ENCODE measurements around the gene ENPP1. TPM values are rescaled to one million over a fixed set of nuclear protein-coding genes. Genes with fewer than 3 reads are reported as not detected.

The ENPP1 gene
- 6.1 and 7.4 TPM in 2 replicates for total RNA-seq (2012; rRNA removed)

DNA sequence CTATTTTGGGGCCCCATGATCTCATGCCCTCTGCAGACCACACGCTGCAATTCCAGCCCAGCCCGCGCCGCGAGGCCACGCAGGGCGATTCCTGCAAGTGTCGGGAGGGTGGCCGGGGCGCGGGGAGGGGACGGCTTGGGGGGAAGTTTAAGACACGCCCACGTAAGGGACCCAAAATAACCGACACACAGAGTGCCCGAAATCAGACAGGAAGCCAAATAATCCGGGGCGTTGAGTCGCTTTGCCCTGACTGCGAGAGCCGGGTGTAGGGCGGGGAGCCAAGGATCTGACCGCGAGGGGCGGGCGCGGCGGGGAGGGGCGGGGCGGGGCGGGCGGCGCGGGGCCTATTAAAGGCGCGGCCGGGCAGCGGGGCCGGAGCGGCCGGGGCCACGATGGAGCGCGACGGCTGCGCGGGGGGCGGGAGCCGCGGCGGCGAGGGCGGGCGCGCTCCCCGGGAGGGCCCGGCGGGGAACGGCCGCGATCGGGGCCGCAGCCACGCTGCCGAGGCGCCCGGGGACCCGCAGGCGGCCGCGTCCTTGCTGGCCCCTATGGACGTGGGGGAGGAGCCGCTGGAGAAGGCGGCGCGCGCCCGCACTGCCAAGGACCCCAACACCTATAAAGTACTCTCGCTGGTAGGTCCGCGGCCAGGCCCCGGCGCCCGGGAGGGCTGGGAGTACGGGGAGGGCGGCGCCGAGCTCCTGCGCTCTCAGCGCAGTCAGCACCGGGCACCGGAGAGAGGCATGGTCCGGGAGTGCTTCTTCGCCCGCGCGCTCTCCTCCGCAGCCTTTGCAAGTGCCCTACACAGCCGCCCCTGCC lies at the start of gene ENPP1:
Gene ENPP1, plus strand, starts transcription at position 377 of the 816 bp plus-strand sequence. Its CDS starts 16 bp downstream, at position 393.
- Histone ChIP-seq H3K4me1 (ENCODE audit: control insufficient read depth, insufficient read depth, low read length) (peaks cover 12% of the 10 kb centered on the region), H3K27me3 (ENCODE audit: control insufficient read depth, insufficient read depth, low read length) (no peaks in the 10 kb centered on the region), H3K36me3 (ENCODE audit: insufficient read depth, low read length) (no peaks in the 10 kb centered on the region), H3K4me3 (ENCODE audit: low read length) (peak within 1 kb of the TSS; percentile 88), H3K9ac (ENCODE audit: low read depth, low read length) (peak within 1 kb of the TSS; percentile 85), H3K4me2 (ENCODE audit: low read length) (peak within 1 kb of the TSS; percentile 88), H3K9me3 (replicated peaks; ENCODE audit: low read length) (no peaks in the 10 kb centered on the region)

DNA sequence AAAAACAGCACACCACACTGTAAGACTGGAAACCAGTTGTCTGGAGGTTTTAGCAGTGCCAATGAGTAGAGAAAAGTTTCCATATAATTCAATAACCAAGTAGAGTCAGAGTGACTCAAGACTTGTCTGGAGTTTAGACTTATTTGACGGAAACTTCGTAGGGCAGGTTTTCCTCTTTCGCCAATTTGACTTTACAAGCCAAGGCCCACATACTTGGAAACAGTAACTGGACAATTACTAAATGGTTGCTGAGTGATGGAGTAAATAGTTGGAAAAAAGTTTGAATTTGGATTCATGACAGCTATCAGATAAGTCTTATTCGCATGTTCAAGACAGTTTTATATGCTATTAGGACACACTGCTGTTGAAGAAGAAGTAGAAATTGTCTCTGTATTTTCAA lies 48.9 kb upstream of the ENPP1 start:
- Histone ChIP-seq H3K9ac (ENCODE audit: low read depth, low read length) (no peak overlapping the region), H3K4me3 (ENCODE audit: low read length) (no peak overlapping the region), H3K4me2 (ENCODE audit: low read length) (no peak overlapping the region), H3K27me3 (ENCODE audit: control insufficient read depth, insufficient read depth, low read length) (no peaks in the 10 kb centered on the region), H3K9me3 (replicated peaks; ENCODE audit: low read length) (peaks cover 6% of the 10 kb centered on the region), H3K36me3 (ENCODE audit: insufficient read depth, low read length) (no peaks in the 10 kb centered on the region), H3K4me1 (ENCODE audit: control insufficient read depth, insufficient read depth, low read length) (peaks cover 60% of the 10 kb centered on the region)

DNA sequence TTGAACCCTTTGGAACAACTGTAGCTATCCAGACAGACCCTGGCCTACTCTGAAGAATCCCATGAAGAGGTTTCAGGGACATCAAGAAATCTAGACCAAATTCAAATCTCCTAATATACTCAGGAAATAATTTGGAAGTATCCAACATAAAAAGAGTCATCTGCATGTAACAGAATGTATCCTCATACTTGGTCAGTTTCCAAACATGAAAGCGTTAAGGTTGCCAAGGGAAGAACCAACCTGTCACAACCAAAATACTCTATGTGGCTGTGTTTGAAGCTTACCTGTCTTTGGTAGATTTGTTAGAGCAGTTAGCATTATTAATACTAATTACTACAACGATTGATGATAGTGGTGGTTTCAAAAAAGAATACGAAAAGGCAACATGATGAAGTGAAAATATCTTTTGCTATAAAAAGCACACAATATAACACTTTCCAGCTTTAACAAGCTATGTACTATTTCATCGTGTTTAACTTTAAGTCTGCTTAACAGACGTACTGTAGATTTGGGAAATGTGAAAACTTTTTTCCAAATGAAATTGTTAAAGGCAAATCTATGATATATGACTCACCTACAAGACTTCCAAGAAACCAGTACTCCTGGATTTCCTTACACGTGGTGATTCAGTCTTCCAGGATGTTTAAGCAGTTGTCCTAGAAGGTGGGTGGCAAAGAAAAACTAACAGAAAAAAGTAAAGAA lies 46.6 kb upstream of the ENPP1 start:
- Histone ChIP-seq H3K36me3 (ENCODE audit: insufficient read depth, low read length) (no peaks in the 10 kb centered on the region), H3K4me2 (ENCODE audit: low read length) (peak overlapping the region; percentile 8), H3K4me3 (ENCODE audit: low read length) (no peak overlapping the region), H3K9ac (ENCODE audit: low read depth, low read length) (no peak overlapping the region), H3K4me1 (ENCODE audit: control insufficient read depth, insufficient read depth, low read length) (peaks cover 61% of the 10 kb centered on the region), H3K27me3 (ENCODE audit: control insufficient read depth, insufficient read depth, low read length) (no peaks in the 10 kb centered on the region), H3K9me3 (replicated peaks; ENCODE audit: low read length) (no peaks in the 10 kb centered on the region)

DNA sequence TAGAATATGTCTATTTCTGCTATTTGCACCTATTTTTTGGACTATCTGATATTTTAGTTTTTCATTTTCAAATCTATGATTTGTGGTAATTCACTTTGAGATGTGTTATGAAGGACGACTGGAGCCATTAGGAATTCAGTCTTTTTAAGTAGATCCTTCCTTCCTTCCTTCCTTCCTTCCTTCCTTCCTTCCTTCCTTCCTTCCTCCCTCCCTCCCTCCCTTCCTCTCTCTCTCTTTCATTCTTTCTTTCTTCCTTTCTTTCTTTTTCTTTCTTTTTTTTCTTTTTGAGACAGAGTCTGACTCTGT lies 46.1 kb upstream of the ENPP1 start:
- Histone ChIP-seq H3K9me3 (replicated peaks; ENCODE audit: low read length) (no peaks in the 10 kb centered on the region), H3K4me3 (ENCODE audit: low read length) (no peak overlapping the region), H3K4me1 (ENCODE audit: control insufficient read depth, insufficient read depth, low read length) (peaks cover 56% of the 10 kb centered on the region), H3K36me3 (ENCODE audit: insufficient read depth, low read length) (no peaks in the 10 kb centered on the region), H3K4me2 (ENCODE audit: low read length) (peak overlapping the region; percentile 8), H3K9ac (ENCODE audit: low read depth, low read length) (no peak overlapping the region), H3K27me3 (ENCODE audit: control insufficient read depth, insufficient read depth, low read length) (no peaks in the 10 kb centered on the region)

DNA sequence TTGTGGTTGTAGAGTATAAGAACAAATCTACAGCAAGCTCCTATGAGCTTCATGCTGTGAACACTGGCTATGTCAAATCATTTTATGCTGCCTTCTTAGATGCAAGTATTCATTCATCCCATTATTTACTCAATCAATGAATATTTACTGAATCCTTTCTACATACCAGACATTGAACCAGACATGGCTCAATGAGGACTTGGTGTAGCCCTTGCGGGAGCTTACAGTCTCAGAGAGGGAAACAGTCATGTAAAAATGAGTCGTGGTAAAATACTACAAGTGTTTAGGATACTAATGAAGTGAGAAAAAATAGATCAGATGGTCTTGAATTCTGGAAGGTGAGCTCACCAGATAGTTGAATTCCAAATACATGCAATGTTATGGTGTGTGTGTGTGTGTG lies 44.8 kb upstream of the ENPP1 start:
- H3K9me3 ChIP-seq (replicated peaks; ENCODE audit: low read length) = no peaks in the 10 kb centered on the region
- no peaks in the 10 kb centered on the region for H3K27me3 ChIP-seq (ENCODE audit: control insufficient read depth, insufficient read depth, low read length)
- no peak overlapping the region for H3K4me2 ChIP-seq (ENCODE audit: low read length)
- H3K4me1 ChIP-seq (ENCODE audit: control insufficient read depth, insufficient read depth, low read length) = peaks cover 54% of the 10 kb centered on the region
- H3K4me3 ChIP-seq (ENCODE audit: low read length) = no peak overlapping the region
- no peak overlapping the region for H3K9ac ChIP-seq (ENCODE audit: low read depth, low read length)
- no peaks in the 10 kb centered on the region for H3K36me3 ChIP-seq (ENCODE audit: insufficient read depth, low read length)

DNA sequence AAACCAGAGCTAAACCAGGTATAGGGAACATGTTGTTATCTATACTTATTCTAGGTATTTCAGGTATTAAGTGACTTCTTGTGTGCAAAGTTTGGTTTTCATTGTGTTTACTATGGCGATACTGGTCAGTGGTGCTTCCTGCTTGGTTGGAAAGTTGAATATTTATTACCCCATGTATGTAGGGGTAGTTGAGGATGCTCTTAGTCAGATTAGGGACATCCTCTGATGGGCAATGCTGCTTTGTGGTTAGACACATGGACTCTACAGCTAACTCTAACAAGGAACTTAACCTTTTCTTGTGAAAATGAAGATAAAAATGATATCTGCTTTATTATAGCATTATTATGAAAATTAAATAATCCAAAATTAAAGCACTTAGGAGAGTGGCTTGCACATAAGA lies 44.1 kb upstream of the ENPP1 start:
- H3K9ac ChIP-seq (ENCODE audit: low read depth, low read length) = no peak overlapping the region
- H3K4me1 ChIP-seq (ENCODE audit: control insufficient read depth, insufficient read depth, low read length) = peaks cover 54% of the 10 kb centered on the region
- no peaks in the 10 kb centered on the region for H3K36me3 ChIP-seq (ENCODE audit: insufficient read depth, low read length)
- H3K27me3 ChIP-seq (ENCODE audit: control insufficient read depth, insufficient read depth, low read length) = no peaks in the 10 kb centered on the region
- H3K9me3 ChIP-seq (replicated peaks; ENCODE audit: low read length) = no peaks in the 10 kb centered on the region
- H3K4me2 ChIP-seq (ENCODE audit: low read length) = no peak overlapping the region
- H3K4me3 ChIP-seq (ENCODE audit: low read length) = no peak overlapping the region

DNA sequence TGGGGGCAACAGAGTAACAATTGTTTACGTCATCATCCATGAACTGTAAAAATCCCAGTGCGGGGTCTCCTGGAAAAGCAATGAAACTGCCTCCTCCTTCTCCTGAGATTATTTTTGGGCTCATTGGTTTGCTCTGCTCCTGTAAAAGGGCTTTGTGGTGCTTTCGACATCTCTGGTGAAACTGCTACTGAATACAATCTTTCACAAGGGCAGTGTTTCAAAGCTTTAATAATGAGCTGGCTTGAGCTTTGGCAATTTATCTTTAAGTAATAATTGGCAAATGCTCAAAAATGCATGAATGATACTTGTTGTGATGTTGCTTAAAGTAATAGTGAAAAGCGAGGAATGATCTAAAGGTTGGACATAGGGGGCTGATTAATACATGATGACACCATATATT lies 43.5 kb upstream of the ENPP1 start:
- H3K27me3 ChIP-seq (ENCODE audit: control insufficient read depth, insufficient read depth, low read length) = no peaks in the 10 kb centered on the region

DNA sequence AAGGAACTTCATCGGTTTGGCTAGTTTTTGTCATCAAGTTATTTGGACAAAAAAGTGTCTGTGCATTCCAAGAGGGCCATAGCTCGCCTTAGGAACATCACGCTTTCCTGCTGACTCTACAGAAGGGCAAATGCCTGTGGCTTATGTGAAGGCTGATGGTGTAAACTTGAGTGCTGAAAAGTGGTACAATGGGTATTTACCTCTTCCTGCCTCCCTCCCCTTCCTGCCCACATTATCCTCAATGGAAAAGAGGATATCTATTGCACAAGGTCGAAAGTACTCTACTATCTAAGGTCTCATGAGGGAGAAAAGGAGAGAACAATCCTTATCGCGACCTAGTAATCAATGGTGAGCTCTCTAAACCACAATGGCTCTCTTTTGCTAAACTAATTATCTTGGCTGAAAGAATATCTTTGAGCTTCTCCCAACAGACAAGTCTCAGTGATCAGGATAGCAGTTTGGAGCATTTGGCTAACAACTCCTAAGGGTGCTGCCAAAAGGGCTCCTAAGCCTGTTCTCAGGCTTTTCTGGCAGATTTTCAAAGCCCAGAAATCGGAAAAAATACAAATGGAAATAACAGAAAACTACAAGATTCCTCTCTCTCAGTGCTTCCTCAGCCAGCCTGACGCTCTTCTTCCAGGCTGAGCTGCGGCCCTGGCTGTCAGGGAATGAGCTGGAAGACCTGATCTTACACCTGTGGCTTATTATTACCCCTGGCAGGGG lies 42.6 kb upstream of the ENPP1 start:
- no peak overlapping the region for H3K4me3 ChIP-seq (ENCODE audit: low read length)
- no peaks in the 10 kb centered on the region for H3K27me3 ChIP-seq (ENCODE audit: control insufficient read depth, insufficient read depth, low read length)
- H3K9me3 ChIP-seq (replicated peaks; ENCODE audit: low read length) = no peaks in the 10 kb centered on the region
- H3K4me2 ChIP-seq (ENCODE audit: low read length) = peak overlapping the region; percentile 2
- no peaks in the 10 kb centered on the region for H3K36me3 ChIP-seq (ENCODE audit: insufficient read depth, low read length)
- H3K4me1 ChIP-seq (ENCODE audit: control insufficient read depth, insufficient read depth, low read length) = peaks cover 46% of the 10 kb centered on the region
- peak overlapping the region; percentile 53 for H3K9ac ChIP-seq (ENCODE audit: low read depth, low read length)

More for the DNA sequence above, 43.5 kb upstream of the ENPP1 start:
- Histone ChIP-seq H3K36me3 (ENCODE audit: insufficient read depth, low read length) (no peaks in the 10 kb centered on the region), H3K4me1 (ENCODE audit: control insufficient read depth, insufficient read depth, low read length) (peaks cover 54% of the 10 kb centered on the region), H3K9ac (ENCODE audit: low read depth, low read length) (no peak overlapping the region), H3K9me3 (replicated peaks; ENCODE audit: low read length) (no peaks in the 10 kb centered on the region), H3K4me2 (ENCODE audit: low read length) (no peak overlapping the region), H3K4me3 (ENCODE audit: low read length) (no peak overlapping the region)

DNA sequence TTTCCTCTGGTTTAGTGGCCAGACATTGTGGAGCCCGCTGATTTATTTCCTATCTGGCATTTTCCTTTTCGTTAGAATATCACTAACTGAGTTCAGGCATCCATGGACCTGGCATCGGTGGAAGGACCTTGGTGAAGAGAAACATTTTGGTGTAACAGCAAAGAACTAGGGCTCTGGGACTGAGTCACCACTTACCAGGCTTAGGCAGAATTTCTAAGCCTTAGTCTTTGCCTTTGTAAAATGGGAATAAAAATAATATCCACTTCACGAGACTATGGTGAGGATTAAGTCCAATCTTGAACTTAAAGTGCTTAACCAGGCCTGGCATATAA lies 42.0 kb upstream of the ENPP1 start:
- Histone ChIP-seq H3K4me3 (ENCODE audit: low read length) (no peak overlapping the region), H3K36me3 (ENCODE audit: insufficient read depth, low read length) (no peaks in the 10 kb centered on the region), H3K9me3 (replicated peaks; ENCODE audit: low read length) (no peaks in the 10 kb centered on the region), H3K27me3 (ENCODE audit: control insufficient read depth, insufficient read depth, low read length) (no peaks in the 10 kb centered on the region), H3K4me1 (ENCODE audit: control insufficient read depth, insufficient read depth, low read length) (peaks cover 41% of the 10 kb centered on the region), H3K4me2 (ENCODE audit: low read length) (peak overlapping the region; percentile 2), H3K9ac (ENCODE audit: low read depth, low read length) (peak overlapping the region; percentile 53)

DNA sequence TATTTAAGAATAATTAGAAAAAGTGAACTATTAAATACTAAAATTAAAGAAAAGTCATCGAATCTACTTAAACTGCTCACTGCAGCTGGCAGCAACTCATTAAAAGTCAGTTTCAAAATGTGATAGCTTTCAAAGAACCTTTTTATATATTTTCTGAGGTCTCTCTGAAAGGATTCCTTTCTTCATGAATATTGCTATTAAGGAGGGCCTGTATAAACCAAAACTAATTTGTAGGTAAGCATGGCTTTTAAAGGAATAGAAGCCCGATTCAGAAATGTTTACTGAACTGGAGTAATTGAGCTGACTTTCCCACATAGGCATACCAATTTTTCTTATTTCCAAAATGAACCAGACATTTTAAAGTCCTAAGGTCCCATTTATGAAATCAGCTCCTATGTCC lies 41.2 kb upstream of the ENPP1 start:
- Histone ChIP-seq H3K27me3 (ENCODE audit: control insufficient read depth, insufficient read depth, low read length) (no peaks in the 10 kb centered on the region), H3K4me1 (ENCODE audit: control insufficient read depth, insufficient read depth, low read length) (peaks cover 33% of the 10 kb centered on the region), H3K9ac (ENCODE audit: low read depth, low read length) (no peak overlapping the region)

DNA sequence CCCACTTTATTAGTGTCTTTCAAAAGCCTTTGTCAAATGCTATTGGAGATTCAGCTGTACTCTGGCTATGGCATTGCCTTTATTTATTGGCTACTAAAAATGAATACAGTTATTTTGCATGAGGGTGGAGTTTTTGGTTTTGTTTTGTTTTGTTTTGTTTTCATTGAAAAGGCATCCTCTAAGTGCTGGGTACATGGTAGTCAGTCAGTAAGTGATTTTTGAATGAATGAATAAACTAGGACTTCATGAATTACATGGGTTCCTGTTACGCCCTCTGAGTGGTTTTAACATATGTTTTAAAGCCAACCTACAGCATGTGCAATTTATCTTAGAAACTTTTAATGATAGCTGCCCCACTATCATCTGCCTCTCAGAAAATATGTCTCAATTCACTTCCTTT lies 38.9 kb upstream of the ENPP1 start:
- Histone ChIP-seq H3K4me2 (ENCODE audit: low read length) (no peak overlapping the region), H3K9ac (ENCODE audit: low read depth, low read length) (no peak overlapping the region), H3K4me1 (ENCODE audit: control insufficient read depth, insufficient read depth, low read length) (peaks cover 22% of the 10 kb centered on the region), H3K36me3 (ENCODE audit: insufficient read depth, low read length) (no peaks in the 10 kb centered on the region), H3K27me3 (ENCODE audit: control insufficient read depth, insufficient read depth, low read length) (no peaks in the 10 kb centered on the region), H3K9me3 (replicated peaks; ENCODE audit: low read length) (no peaks in the 10 kb centered on the region), H3K4me3 (ENCODE audit: low read length) (no peak overlapping the region)

More for the DNA sequence above, 41.2 kb upstream of the ENPP1 start:
- Histone ChIP-seq H3K4me3 (ENCODE audit: low read length) (no peak overlapping the region), H3K4me2 (ENCODE audit: low read length) (no peak overlapping the region), H3K9me3 (replicated peaks; ENCODE audit: low read length) (no peaks in the 10 kb centered on the region), H3K36me3 (ENCODE audit: insufficient read depth, low read length) (no peaks in the 10 kb centered on the region)

Measured in skeletal muscle satellite cell (primary cell).